ENCODE data around the gene C14orf132.

DNA sequence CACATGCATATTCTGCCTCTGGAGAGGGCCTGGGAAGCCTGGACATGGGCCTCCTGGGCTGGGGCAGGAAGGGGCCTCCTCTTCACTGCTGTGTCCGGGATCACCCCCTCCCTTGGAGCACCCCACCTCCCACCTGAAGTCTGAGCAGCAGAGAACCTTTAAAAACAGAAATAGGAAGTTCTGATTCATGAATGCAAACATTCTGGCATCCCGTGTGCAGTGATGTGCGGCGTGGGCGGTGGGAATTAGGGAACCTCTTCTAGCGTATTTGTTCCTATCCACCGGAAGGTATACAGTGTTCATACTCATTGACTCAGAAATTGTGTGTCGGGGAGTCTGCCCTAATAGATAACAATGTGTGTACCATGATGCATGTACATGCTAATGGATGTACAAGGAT, 46.2 kb downstream of the C14orf132 start:
- TF ChIP-seq, protein P1, sequence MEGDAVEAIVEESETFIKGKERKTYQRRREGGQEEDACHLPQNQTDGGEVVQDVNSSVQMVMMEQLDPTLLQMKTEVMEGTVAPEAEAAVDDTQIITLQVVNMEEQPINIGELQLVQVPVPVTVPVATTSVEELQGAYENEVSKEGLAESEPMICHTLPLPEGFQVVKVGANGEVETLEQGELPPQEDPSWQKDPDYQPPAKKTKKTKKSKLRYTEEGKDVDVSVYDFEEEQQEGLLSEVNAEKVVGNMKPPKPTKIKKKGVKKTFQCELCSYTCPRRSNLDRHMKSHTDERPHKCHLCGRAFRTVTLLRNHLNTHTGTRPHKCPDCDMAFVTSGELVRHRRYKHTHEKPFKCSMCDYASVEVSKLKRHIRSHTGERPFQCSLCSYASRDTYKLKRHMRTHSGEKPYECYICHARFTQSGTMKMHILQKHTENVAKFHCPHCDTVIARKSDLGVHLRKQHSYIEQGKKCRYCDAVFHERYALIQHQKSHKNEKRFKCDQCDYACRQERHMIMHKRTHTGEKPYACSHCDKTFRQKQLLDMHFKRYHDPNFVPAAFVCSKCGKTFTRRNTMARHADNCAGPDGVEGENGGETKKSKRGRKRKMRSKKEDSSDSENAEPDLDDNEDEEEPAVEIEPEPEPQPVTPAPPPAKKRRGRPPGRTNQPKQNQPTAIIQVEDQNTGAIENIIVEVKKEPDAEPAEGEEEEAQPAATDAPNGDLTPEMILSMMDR (IDR thresholded peaks at IDR 0.05): no peak
- TF ChIP-seq POLR2AphosphoS5 (IDR thresholded peaks at IDR 0.05) (no peak), POLR2A (IDR thresholded peaks at IDR 0.05; ENCODE audit: low read depth) (no peak)

Data from esophagus muscularis mucosa (tissue), 3 donors.